SK-N-SH treated with all-trans-retinoic acid at 6 μM for 48 hours (cell line): ENCODE measurements around the gene L3HYPDH.

Experiments used
- ATAC-seq: fragments of 200-7000 bp; cut with Tn5 transposase; 3 replicates; pipeline ENCODE4 v1.9.1; 2020; ENCODE audit warnings: mild to moderate bottlenecking, moderate library complexity
- ARNTL ChIP-seq: fragments of 450-650 bp; formaldehyde crosslinking; IDR thresholded peaks from 2 replicates; pipeline ENCODE4 v1.5.0; 2020; ENCODE audit warnings: low read depth, mild to moderate bottlenecking, moderate library complexity, borderline replicate concordance
- BACH2 ChIP-seq: fragments of 250-450 bp; sonication (Bioruptor Pico); IDR thresholded peaks from 2 replicates; pipeline ENCODE4 v1.9.0; 2021; ENCODE audit warnings: mild to moderate bottlenecking, borderline replicate concordance
- CSDC2 ChIP-seq: fragments of 250-450 bp; sonication (Bioruptor Pico); IDR thresholded peaks from 2 replicates; pipeline ENCODE4 v1.5.0; 2020; ENCODE audit warnings: mild to moderate bottlenecking, moderate library complexity
- ESRRG ChIP-seq: fragments of 250-450 bp; sonication (Bioruptor Pico); IDR thresholded peaks from 2 replicates; pipeline ENCODE4 v1.6.1; 2021; ENCODE audit warnings: mild to moderate bottlenecking
- ISL1 ChIP-seq: fragments of 250-450 bp; sonication (Bioruptor Pico); IDR thresholded peaks from 2 replicates; pipeline ENCODE4 v2.1.2; 2022; ENCODE audit warnings: mild to moderate bottlenecking, moderate library complexity
- OSR1 ChIP-seq: fragments of 250-450 bp; sonication (Bioruptor Pico); IDR thresholded peaks from 2 replicates; pipeline ENCODE4 v1.8.0; 2022; ENCODE audit warnings: moderate library complexity, mild to moderate bottlenecking, inconsistent platforms
- PPARA ChIP-seq: fragments of 250-450 bp; sonication (Bioruptor Pico); IDR thresholded peaks from 2 replicates; pipeline ENCODE4 v1.5.0; 2020; ENCODE audit warnings: mild to moderate bottlenecking, borderline replicate concordance
- RARB ChIP-seq: fragments of 250-450 bp; sonication (Bioruptor Pico); IDR thresholded peaks from 2 replicates; pipeline ENCODE4 v1.8.0; 2021; ENCODE audit warnings: mild to moderate bottlenecking, moderate library complexity
- SNAI2 ChIP-seq: fragments of 250-450 bp; sonication (Bioruptor Pico); IDR thresholded peaks from 2 replicates; pipeline ENCODE4 v1.5.0; 2020; ENCODE audit warnings: mild to moderate bottlenecking, moderate library complexity
- TCF4 ChIP-seq: fragments of 250-450 bp; sonication (Bioruptor Pico); IDR thresholded peaks from 2 replicates; pipeline ENCODE4 v1.8.0; 2021; ENCODE audit warnings: mild to moderate bottlenecking, moderate library complexity, borderline replicate concordance
- TOX ChIP-seq: fragments of 250-450 bp; sonication (Bioruptor Pico); IDR thresholded peaks from 2 replicates; pipeline ENCODE4 v1.8.0; 2021; ENCODE audit warnings: mild to moderate bottlenecking, moderate library complexity, borderline replicate concordance
- ZFP30 ChIP-seq: fragments of 450-650 bp; formaldehyde crosslinking; IDR thresholded peaks from 2 replicates; pipeline ENCODE4 v1.5.0; 2022; ENCODE audit warnings: mild to moderate bottlenecking, moderate library complexity
- ZNF565 ChIP-seq: fragments of 450-650 bp; formaldehyde crosslinking; conservative IDR thresholded peaks from 2 replicates; pipeline ENCODE4 v1.5.0; 2020; ENCODE audit warnings: low read depth, mild to moderate bottlenecking, moderate library complexity
- ZNF8 ChIP-seq: fragments of 450-650 bp; formaldehyde crosslinking; IDR thresholded peaks from 2 replicates; pipeline ENCODE4 v1.5.0; 2020; ENCODE audit warnings: mild to moderate bottlenecking, moderate library complexity
- TF ChIP-seq, protein P1 (sequence below): fragments of 250-450 bp; sonication (Bioruptor Pico); IDR thresholded peaks from 2 replicates; pipeline ENCODE4 v1.8.0; 2020; ENCODE audit warnings: mild to moderate bottlenecking, moderate library complexity, borderline replicate concordance
- TF ChIP-seq, protein P2 (sequence below): fragments of 250-450 bp; sonication (Bioruptor Pico); IDR thresholded peaks from 2 replicates; pipeline ENCODE4 v1.5.1; 2020; ENCODE audit warnings: low read depth, mild to moderate bottlenecking, moderate library complexity
- TF ChIP-seq, protein P3 (sequence below): fragments of 250-450 bp; sonication (Bioruptor Pico); IDR thresholded peaks from 2 replicates; pipeline ENCODE4 v1.5.0; 2020; ENCODE audit warnings: mild to moderate bottlenecking, moderate library complexity
- TF ChIP-seq, protein P4 (sequence below): fragments of 250-450 bp; sonication (Bioruptor Pico); IDR thresholded peaks from 2 replicates; pipeline ENCODE4 v1.5.1; 2021; ENCODE audit warnings: mild to moderate bottlenecking, moderate library complexity

Gene L3HYPDH

DNA sequence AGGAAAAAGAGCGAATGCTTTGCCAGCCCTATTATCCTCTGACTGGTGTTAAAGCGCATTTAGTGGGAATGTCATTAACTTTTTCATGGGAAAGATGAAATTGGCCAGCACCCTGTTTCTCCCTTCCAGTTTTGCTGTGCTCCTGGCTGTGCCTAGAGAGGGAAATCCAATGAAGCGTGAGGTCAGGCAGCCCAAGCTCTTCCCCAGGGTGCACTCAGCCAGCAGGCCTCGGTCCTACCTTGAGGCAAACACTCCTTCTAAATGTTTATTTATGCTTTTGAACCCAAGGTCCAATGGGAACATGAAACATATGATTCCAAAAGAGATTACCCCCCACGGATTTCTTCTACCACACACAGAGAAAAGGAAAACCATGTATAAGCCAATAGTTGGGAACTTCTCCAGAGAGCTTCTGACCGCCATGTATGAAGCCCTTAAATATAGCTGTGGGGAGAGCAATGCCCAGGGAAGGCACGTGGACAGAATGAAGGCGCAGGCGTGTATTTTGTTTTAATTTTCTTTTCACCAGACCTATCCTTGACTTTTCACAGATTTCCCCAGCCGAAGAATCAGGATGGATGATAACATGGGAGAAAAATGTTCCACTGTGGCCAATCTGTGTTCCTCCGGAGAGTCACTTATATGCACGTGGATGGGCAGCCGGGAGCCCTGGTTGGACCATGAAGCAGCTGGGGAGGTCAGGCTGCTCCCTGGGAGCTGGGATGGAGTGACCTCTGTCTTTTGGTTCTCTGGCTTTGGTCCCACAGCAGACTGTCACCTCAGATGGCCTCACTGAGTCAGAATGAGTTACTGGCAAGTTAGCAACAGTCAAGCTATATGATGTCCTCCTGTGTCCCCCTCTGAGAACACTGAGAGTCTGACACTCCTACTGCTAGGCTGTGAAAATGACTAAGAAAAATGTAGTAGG, 56.3 kb downstream of the L3HYPDH start:
- peak; percentile 51 for ATAC-seq
- TF ChIP-seq ZNF8 (CRISPR knock-in tag) (no peak), TOX (CRISPR knock-in tag) (no peak), TCF4 (CRISPR knock-in tag) (no peak), ESRRG (CRISPR knock-in tag) (no peak), OSR1 (CRISPR knock-in tag) (no peak), CSDC2 (CRISPR knock-in tag) (no peak)
- TF ChIP-seq, protein P1, sequence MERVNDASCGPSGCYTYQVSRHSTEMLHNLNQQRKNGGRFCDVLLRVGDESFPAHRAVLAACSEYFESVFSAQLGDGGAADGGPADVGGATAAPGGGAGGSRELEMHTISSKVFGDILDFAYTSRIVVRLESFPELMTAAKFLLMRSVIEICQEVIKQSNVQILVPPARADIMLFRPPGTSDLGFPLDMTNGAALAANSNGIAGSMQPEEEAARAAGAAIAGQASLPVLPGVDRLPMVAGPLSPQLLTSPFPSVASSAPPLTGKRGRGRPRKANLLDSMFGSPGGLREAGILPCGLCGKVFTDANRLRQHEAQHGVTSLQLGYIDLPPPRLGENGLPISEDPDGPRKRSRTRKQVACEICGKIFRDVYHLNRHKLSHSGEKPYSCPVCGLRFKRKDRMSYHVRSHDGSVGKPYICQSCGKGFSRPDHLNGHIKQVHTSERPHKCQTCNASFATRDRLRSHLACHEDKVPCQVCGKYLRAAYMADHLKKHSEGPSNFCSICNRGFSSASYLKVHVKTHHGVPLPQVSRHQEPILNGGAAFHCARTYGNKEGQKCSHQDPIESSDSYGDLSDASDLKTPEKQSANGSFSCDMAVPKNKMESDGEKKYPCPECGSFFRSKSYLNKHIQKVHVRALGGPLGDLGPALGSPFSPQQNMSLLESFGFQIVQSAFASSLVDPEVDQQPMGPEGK (CRISPR knock-in tag), result no peak

DNA sequence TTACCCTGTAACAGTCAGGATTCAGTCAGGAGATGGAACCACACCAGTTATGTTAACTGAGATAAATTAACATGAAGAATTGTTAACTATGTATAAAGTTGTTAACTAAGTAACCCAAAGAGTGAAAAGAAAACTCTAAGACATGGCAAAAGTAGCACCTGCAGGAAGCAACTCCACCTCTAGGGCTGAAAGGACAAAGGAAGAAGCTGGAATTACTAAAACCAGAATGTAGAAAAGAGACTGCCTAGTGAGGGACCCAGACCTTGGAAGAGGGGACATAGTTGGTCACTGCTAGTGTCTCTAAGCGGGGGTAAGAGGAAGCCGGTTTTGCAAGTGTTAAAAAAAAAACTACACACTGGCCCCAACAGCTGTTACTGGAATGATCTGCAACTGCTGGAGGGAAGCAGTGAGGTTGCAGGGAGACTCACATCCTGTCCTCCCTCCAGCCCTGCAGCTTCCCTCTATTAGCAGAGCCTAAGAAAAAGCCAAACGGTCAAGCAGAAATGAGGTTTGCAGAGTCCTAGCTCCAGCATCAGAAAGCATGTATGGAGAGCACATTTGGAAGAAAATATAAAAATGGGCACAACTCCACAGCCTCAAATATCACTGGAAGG, 58.8 kb downstream of the L3HYPDH start:
- no peak for ATAC-seq
- TF ChIP-seq BACH2 (CRISPR knock-in tag) (no peak), ZFP30 (CRISPR knock-in tag) (no peak), ARNTL (CRISPR knock-in tag) (no peak), SNAI2 (CRISPR knock-in tag) (no peak), TOX (CRISPR knock-in tag) (no peak), PPARA (no peak), ZNF8 (CRISPR knock-in tag) (no peak)
- TF ChIP-seq, protein P1 (CRISPR knock-in tag), result no peak
- TF ChIP-seq, protein P2, sequence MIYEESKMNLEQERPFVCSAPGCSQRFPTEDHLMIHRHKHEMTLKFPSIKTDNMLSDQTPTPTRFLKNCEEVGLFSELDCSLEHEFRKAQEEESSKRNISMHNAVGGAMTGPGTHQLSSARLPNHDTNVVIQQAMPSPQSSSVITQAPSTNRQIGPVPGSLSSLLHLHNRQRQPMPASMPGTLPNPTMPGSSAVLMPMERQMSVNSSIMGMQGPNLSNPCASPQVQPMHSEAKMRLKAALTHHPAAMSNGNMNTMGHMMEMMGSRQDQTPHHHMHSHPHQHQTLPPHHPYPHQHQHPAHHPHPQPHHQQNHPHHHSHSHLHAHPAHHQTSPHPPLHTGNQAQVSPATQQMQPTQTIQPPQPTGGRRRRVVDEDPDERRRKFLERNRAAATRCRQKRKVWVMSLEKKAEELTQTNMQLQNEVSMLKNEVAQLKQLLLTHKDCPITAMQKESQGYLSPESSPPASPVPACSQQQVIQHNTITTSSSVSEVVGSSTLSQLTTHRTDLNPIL (CRISPR knock-in tag), result no peak

DNA sequence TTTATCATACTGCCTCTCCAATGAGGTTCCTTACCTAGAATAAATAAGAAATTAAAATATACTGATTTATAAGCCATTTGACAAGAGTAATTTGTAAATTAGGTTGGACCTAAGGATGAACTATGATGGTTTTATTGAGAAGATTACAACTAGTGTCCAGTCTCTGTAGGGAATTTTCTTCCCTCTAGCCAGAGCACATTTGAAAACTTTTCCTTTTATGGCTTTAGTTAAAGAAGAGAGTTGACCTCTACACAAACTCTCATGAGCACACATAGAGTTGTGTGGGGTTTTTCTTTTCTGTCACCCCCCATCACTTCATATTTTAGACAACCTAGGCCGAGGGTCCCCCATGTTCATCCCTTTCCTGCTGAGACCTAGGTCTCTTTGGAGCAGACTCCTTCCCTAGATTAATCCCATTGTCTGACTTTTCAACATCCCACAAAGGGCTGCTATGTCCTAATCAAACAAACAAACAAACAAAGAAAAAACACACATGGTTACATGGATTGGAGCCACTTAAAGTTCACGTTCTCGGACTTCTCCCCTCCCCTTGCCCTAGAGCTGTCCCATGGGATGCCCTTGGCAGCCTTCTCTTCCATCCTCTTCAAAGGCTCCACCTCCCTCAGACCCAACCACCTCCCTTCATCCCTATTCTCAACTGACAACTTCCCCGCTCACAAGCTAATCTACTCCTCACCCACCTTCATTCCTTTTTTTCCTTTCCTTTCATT, 59.7 kb downstream of the L3HYPDH start:
- TF ChIP-seq ZFP30 (CRISPR knock-in tag), result no peak
- TF ChIP-seq, protein P1 (CRISPR knock-in tag), result no peak
- TF ChIP-seq, protein P3, sequence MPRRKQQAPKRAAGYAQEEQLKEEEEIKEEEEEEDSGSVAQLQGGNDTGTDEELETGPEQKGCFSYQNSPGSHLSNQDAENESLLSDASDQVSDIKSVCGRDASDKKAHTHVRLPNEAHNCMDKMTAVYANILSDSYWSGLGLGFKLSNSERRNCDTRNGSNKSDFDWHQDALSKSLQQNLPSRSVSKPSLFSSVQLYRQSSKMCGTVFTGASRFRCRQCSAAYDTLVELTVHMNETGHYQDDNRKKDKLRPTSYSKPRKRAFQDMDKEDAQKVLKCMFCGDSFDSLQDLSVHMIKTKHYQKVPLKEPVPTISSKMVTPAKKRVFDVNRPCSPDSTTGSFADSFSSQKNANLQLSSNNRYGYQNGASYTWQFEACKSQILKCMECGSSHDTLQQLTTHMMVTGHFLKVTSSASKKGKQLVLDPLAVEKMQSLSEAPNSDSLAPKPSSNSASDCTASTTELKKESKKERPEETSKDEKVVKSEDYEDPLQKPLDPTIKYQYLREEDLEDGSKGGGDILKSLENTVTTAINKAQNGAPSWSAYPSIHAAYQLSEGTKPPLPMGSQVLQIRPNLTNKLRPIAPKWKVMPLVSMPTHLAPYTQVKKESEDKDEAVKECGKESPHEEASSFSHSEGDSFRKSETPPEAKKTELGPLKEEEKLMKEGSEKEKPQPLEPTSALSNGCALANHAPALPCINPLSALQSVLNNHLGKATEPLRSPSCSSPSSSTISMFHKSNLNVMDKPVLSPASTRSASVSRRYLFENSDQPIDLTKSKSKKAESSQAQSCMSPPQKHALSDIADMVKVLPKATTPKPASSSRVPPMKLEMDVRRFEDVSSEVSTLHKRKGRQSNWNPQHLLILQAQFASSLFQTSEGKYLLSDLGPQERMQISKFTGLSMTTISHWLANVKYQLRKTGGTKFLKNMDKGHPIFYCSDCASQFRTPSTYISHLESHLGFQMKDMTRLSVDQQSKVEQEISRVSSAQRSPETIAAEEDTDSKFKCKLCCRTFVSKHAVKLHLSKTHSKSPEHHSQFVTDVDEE (CRISPR knock-in tag), result no peak
- TF ChIP-seq ISL1, result no peak
- TF ChIP-seq, protein P2 (CRISPR knock-in tag), result no peak
- no peak for TF ChIP-seq ESRRG (CRISPR knock-in tag)
- TF ChIP-seq ZNF565 (CRISPR knock-in tag), result no peak
- TF ChIP-seq OSR1 (CRISPR knock-in tag), result no peak
- TF ChIP-seq, protein P4, sequence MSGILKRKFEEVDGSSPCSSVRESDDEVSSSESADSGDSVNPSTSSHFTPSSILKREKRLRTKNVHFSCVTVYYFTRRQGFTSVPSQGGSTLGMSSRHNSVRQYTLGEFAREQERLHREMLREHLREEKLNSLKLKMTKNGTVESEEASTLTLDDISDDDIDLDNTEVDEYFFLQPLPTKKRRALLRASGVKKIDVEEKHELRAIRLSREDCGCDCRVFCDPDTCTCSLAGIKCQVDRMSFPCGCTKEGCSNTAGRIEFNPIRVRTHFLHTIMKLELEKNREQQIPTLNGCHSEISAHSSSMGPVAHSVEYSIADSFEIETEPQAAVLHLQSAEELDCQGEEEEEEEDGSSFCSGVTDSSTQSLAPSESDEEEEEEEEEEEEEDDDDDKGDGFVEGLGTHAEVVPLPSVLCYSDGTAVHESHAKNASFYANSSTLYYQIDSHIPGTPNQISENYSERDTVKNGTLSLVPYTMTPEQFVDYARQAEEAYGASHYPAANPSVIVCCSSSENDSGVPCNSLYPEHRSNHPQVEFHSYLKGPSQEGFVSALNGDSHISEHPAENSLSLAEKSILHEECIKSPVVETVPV (CRISPR knock-in tag), result no peak
- TF ChIP-seq RARB (CRISPR knock-in tag), result no peak
- ATAC-seq, result no peak
